Uterus (tissue), 2 donors: ENCODE measurements around the gene SF3B2.

Source experiments
- CTCF ChIP-seq, 4 experiments: fragments of 200-600 bp in 2 of 4; fragments of 450-650 bp in 2 of 4; sonication (generic) in 2 of 4; IDR thresholded peaks; one replicate each; pipeline ENCODE4 v1.5.1; 2016 to 2019; ENCODE audit warnings: antibody characterized with exemption in 4 of 4, mild to moderate bottlenecking in 2 of 4, moderate library complexity in 1 of 4
- POLR2A ChIP-seq, 2 donors: fragments of 450-650 bp; IDR thresholded peaks; one replicate each; pipeline ENCODE4 v1.6.1; 2016; ENCODE audit warnings: antibody characterized with exemption in 2 of 2, mild to moderate bottlenecking in 1 of 2, moderate library complexity in 1 of 2

- no peak for TF ChIP-seq CTCF (IDR thresholded peaks at IDR 0.05)
- no peak for TF ChIP-seq POLR2A (IDR thresholded peaks at IDR 0.05)
These were observed 52.0 kb downstream of the SF3B2 start for GRCh38 chr11:66104057-66104638.
